HG03442 (cell line): Measurements from ENCODE around the gene MTUS2.
"Not testable (repeated sequence)": the region's sequence is repeated elsewhere in the genome, so short reads cannot be mapped to it uniquely, and the experiment has no call there.

Experiments
- ATAC-seq: cut with Tn5 transposase; IDR thresholded peaks from one replicate; pipeline ENCODE4 v1.9.1; 2021; ENCODE audit warnings: mild to moderate bottlenecking, moderate library complexity; ENCODE audit not compliant: unreplicated experiment

MTUS2 gene

DNA sequence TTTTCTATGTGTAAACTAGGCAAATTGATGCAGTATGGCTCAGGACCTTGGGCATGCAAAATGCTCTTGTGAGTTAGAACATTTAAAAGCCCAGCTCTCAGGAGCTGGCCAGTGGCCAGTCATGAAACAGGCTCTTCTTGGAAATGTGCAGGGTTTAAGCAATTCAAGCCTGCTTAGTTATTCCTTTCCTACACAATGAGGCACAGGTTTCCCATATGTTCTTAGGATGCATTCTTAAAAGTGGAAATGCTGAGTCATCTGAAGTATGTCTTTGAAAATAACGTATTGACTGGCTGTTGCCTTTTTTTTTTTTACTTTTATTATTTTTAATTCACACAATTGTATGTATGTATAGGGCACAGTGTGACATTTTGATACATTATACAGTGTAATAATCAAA, 474.7 kb downstream of the MTUS2 start:
- no peak for ATAC-seq

DNA sequence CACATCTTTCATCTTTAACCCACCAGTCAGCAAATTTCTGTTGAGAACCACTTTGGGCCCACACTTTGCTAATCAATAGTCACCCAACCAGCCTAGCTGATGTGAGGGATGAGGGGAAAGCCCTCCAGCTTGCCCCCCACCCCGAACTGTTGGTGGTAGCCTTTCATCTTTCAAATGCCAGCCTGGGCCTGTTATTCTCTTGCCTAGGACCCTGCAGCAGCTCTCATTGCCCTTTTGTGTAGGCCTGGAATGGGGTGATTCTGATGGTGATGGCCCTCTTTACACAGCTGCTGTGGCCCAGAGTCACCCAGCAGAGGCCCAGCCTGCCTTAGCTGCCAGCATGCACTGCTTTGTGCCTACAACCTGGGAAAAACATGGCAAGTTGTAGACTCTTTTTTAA, 480.9 kb downstream of the MTUS2 start:
- no peak for ATAC-seq

DNA sequence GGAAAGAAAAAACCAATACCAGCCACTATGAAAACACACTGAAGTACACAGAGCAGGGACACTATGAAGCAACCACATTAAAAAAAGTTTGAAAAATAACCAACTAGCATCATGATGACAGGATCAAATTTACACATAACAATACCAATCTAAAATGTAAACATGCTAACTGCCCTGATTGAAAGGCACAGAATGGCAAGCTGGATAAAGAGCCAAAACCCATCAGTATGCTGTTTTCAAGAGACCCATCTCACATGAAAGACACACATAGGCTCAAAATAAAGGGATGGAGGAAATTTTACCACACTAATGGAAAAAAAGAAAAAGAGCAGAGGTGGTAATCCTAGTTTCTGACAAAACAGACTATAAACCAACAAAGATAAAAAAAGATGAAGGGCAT, 484.0 kb downstream of the MTUS2 start:
- ATAC-seq: no peak

DNA sequence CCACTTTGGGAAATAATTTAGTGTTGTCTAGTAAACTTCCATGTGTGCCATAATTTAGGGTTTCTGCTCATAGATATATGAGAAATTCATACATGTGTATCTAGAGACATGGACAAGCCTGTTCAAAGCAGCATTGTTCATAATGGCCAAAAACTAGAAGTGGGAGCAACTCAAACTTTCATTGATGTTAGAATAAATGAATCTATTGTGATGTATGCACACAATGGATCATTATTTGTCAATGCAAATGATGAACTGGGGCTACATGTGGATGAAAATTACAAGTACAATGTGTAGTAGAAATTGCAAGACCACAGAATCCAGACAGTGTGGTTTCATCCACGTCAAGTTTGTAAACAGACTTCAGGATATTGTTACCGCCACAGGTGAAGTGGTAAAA, 490.7 kb downstream of the MTUS2 start:
- ATAC-seq: no peak

DNA sequence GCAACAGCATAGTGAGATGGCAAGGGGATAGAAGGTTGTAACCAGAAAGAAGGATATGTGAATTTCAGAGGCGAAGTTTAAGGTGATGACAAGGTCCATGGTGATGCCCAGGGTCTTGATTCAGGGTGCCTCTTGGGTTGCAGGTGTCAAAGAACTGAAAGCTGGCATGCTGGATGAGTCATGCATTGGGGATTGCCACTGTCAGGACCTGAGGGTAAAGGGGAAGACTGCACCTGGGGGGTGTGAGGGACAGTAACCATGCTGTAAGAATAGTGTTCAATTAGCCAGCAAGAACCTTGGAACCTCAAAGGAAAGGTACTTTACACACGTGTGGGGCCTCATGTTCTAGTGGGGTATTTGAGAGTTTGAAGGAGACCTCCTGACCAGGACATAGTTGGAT, 495.7 kb downstream of the MTUS2 start:
- no peak for ATAC-seq

DNA sequence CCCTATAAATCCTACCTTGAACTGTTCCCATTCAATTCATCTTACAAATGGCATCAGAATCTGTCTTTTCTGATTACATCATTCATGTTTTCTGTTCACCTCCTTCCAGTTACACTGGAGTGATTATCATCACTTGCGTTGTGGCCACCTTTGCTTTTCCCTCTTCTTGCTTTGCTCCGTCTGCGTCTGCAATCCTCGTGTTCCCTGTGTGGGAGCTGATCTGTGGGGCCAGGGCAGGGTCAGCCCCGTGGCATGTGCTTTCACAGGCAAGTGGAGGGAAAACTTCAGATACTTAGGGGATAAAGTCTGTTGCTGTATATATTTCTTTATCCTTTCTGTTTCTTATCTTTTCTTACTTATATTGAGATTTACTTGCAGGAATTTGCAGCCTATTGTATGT, 497.7 kb downstream of the MTUS2 start:
- ATAC-seq: no peak

DNA sequence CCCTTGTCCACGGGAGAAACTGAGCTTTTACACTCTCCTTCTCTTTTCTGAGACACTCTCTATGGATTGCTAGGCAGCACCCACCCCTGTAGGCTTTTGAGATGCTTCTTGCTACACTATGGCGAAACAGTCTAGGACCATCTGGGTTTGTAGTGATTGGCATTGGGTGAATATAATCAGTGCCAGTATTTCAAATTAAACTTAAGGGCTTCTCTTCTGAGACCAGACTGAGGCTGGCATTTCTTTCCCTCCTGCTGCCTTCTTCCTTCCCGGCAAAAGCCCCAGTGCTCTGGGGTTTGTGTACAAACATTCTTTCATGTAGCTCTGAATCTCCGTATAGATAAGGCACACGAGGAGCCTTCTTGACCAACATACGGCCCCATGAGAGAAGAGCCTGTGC, 498.6 kb downstream of the MTUS2 start:
- ATAC-seq: no peak

DNA sequence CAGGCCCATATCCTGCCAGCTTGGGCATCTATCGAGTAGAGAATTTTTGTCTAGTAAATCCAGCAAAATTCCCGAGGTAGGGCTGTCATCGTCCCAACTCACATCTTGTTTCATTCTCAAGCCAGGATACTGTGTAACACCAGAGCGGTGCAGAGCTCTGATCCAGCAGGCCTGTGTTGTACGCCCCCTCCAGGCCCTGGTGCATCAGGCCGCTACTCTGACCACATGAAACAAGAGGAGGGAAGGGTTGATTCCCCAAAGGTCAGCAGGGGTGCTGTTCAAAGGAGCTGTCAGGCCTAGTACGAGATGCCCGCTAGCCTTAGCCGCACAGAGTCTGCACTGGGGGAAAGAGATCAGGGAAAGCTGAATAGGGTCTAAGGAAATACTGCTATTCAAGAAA, 499.3 kb downstream of the MTUS2 start:
- ATAC-seq: no peak

DNA sequence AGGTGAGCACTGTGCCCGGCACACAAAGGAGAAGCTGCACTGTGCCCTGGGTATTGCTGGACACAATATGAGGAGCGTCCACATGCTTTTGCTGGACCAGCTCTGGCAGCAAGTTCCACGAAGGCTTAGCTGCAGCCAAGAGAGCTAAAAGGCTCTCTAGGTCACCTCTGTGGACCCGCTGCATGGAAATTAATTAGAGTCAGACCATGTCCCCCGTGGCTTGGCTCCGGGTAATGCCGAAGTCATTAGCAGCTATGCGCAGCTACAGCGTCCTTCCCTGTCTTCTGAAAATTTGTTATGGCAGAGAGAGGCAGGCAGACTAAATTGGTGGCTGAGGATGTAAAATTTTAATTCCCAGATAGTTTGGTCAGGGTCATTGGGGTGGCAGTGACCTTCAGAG, 503.8 kb downstream of the MTUS2 start:
- no peak for ATAC-seq

DNA sequence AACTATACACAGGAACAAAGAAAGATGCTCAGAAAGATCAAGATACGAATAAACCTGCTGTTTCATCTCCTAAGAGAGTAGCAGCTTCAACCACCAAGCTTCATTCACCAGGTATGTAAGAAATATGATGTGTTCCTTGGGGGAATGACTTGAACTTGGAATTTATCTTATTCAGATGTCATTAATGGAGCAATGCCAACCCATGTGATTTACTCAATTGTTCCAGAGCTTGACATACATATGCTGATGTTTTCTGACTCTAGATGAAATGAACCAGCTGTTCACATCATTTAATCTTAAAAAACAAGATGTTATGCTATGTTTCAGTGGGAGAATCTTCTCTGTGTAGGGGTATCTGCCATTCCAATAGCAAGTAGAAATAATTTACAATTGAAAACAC, 504.5 kb downstream of the MTUS2 start:
- ATAC-seq: no peak

DNA sequence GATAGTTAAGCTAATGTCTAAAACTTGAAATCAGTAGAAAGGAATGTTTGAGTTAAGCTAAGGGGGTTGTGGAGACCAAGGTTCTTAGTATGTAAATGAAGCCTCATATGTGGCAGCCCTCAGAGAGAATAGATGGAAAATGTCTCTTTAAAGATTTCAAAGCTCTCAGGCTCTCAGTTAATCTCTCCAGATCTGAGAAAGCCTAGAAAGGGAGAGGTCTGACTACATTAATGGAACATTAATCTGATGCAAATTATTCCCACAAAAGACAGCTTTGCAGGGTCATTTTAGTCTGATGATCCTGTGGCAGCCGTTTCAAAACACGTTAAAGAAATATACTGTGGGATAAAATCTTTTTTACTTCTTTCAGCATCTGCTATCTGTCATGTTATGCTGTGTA, 508.4 kb downstream of the MTUS2 start:
- no peak for ATAC-seq

DNA sequence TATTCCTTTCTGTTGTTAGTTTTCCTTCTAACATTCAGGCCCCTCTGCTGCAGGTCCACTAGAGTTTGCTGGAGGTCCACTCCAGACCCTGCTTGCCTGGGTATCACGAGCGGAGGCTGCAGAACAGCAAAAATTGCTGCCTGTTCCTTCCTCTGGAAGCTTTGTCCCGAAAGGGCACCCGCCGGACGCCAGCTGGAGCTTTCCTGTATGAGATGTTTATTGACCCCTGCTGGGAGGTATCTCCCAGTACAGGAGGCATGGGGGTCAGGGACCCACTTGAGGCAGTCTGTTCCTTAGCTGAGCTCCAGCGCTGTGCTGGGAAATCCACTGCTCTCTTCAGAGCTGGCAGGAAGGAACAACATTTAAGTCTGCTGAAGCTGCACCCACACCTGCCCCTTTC, 516.2 kb downstream of the MTUS2 start:
- ATAC-seq: no peak

DNA sequence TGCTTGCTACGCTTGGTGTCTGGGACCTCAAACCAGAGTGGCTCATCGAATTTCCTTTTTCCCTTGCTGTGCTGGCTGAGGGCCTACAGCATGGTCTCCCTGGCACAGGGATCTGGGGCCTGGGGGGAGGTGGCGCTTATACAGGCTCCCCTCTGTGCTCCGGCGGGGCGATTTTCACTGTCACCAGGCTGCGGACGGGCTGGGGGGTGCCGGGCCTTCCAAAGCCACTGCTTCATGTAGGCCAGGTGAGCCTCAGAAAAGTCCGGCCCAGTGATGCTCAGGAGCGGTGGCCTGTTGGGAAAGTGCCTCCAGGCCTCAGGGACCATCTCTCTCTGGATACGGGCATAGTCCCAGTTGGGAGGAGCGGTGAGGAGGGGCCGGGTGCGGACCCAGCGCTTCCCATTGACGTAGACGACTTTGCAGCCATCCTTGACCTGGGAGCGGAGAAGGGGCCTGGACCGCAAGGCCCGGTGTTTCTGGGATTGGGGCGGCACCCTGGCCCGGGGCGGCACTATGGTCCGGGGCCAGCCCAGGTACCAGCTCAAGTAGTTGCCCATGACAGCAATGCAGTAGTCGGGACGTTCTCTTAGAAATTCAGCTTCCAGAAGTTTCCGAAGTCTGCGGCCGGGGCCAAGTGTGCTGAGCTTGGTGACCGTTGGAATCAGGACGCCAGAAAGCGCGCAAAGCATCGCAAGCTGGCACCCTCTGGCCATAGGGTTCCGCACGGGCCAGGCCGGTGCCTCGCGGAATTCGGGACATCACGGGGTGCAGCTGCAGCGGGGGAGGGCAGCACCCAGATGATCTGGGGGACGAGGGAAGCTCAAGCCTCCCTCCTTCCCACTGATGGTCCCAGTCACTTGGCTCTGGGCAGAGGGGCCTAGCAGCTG, 519.5 kb downstream of the MTUS2 start:
- ATAC-seq: no peak

DNA sequence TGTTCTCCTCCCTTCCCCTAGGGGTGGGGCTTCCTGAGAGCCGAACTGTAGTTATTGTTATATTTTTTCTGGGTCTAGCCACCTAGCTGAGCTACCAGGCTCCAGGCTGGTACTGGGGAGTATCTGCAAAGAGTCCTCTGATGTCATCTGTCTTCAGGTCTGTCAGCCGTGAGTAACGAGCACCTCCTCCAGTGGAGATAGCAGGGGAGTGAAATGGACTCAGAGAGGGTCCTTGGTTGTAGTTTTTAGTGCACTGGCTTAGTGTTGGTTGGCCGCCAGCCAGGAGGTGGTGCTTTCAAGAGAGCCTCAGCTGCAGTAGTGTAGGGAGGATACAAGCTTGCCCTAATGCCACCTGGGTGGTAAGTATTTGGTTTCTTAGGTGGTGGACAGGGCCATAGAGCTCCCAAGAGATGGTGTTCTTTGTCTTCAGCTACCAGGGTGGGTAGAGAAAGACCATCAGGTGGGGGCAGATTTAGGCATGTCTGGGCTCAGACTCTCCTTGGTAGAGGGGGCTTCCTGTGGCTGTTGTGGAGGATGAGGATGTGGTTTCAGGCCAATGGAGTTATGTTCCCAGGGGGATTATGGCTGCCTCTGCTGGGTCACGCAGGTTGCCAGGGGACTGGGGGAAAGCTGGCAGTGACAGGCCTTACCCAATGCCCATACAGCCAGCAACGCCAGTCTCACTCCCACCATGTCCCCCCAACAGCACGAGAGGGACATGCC, 525.9 kb downstream of the MTUS2 start:
- not testable (repeated sequence) for ATAC-seq

DNA sequence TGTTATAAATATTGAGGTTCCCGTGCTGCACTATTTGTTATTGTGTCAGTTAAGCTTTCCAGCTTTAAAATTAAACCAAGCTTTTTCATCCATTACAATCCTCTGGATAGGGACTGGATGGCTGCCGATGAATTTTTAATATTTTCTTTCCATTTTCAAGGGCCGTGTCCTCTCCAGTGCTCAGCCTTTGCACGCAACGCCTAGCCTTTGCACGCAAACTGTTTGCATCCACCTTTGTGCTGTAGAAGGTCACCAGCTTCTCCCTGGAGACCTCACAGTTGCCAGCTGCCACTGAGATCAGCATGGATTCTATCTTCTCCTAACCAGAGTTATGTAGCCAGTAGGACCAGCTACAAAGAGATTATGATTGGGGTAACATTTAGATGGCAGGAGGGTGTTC, 534.9 kb downstream of the MTUS2 start:
- no peak for ATAC-seq

DNA sequence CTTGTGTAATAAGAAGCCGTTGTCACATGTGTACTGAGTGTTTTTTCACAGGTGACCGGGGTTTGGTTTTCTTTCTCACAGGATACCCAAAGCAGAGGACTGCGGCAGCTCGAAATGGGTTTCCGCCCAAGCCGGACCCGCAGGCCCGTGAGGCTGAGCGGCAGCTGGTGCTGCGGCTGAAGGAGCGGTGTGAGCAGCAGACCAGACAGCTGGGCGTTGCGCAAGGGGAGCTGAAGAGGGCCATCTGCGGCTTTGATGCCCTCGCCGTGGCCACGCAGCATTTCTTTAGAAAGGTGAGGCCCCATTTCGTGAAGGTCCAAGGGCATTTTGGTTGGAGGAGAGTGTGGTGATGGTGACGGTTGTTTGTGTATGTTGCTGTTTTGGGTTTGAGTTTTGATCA, 539.0 kb downstream of the MTUS2 start:
- no peak for ATAC-seq

DNA sequence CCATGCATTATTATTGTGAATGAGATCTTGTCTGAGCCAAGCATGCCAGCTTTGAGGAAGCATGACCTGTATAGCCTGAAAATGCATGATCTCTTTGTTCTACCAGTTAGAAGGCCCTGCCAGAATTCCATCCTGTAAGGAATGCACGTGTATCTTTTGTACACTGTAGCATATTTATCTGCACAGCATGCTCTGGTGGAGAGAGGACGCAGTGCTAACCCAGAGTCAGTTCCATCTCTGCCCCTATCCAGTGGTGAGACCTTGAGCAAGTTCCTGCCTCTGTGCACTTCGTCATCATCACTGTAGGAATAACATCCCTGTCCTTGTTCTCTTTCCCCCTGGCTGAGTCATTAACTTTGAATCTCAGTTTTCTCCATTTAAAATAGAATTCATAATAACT, 541.6 kb downstream of the MTUS2 start:
- no peak for ATAC-seq

DNA sequence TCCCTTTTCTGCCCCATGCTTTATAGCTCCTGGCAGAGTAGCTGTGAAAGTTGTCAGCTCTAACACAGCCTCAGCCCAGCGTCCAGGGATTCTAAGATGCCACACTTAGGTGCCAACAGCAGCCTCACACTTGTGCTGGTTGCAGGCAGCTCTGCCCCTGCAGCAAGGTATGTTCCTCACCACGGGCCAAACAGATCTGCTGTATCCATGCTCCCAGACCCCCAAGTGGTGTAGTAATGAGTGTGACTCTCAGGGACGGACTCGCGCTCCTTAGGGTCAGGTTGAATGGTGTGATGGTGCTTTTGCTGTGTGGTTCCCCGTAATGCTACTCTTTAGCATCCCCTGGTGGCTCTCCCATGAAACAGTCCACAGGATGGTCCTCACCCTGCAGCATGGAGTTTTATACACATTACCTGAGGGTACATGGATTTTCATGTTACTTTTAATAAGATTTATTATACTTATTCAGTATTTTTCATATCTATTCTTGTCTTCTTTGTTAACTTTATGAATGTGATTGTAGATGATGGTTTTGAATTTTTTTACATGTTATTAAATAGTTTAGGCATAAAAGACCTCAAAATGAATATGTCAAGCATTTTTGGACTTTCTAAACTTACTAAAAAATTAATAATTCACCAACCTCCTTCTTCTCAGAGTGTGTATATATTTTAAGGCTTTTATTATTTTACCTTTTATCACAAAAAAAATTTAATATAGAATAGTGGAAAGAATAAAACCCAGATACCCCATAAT, 542.9 kb downstream of the MTUS2 start:
- peak; percentile 68 for ATAC-seq

DNA sequence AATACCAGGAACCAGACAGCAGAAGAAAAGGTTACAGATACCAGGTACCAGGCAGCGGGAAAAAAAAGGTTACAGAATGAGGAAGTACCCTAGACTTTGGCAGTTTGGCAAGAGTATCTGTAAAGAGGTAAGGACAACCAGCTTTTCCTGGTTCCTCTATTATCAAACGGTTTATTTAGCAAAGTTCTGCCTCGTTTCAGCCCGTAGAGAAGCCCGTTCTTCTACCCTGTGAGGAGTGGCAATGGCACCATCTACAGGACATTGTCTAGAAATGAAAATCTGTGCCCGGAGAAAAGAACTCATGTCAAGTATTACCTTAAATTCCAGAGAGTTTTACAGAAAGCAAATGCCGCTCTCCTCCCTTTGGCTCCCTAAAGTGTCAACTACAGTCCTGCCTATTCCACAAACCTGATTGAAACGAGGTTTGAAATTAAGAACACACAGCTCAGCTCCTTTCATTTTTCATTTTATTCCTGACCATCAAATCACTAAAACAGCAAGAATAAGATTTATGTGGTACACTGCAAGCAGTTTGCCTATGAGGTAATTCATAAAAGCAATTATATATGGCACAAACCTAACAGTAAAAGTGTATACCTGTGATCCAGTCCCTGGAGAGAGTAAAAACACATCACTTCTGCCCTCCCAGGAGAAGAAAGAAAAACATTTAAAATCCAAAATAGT, 549.1 kb downstream of the MTUS2 start:
- ATAC-seq: peak; percentile 43

DNA sequence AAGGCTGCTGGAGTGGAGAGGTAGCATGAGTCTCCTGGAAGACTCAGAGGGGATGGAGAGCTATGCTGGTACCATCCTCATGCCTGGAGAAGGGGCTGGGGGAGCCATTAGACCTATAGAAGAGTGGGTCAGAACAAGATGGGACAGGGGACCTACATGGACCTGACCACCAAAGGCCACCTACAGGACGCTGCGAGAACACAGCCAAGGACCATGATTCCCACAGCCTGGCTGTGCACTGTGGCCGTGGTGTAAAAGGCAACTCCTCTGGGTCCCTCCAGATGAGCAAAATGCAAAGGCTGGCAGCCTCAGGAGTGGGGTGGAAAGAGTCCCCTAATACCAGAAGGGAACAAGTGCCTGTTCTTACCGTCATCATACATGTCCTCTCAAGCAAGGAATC, 559.1 kb downstream of the MTUS2 start:
- ATAC-seq: no peak

DNA sequence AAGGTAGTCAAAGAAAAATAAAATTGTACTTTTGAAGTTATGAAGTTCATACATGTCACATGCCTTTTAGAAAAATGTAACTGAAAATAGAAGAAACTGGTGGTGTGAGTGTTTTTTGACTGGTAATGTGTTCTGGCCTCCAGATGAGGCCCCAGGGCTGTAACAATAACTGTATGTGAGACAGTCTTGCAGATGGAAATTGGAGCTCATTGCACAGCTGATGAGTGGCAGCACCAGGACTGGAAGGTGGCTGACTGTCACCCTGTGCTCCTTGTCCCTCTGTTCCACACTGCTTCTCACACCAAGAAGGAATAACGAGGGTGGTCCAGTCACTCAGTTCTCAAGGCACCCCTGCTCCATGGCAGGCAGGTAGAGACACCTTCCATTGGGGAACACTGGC, 559.7 kb downstream of the MTUS2 start:
- ATAC-seq: no peak
